ENCODE results near the gene DDX10. TPM values are rescaled to one million over a fixed set of nuclear protein-coding genes. Genes with fewer than 3 reads are reported as not detected.

DDX10 gene
- polyA plus RNA-seq, 1 donor (not counting 4 experiments of a cell fraction or from before 2014, with no cell fraction given): 32.3 TPM

GRCh38 chr11:108780119-108780518, 115.2 kb downstream of the DDX10 start:
- H3K36me3 ChIP-seq (ENCODE audit: control insufficient read depth in 2 of 2, extremely low read depth in 1 of 2, insufficient read depth in 2 of 2, low read length in 2 of 2): peaks cover 0 to 1% of the 10 kb centered on the region in 2 experiments
- no peaks in the 10 kb centered on the region for H3K9me3 ChIP-seq (ENCODE audit: control insufficient read depth, low read depth, low read length)
- H3K4me3 ChIP-seq (ENCODE audit: control insufficient read depth in 2 of 3, extremely low read depth in 1 of 3, insufficient read depth in 2 of 3, low read depth in 1 of 3, low read length in 3 of 3): no peak overlapping the region
- H3K4me2 ChIP-seq (ENCODE audit: control insufficient read depth, extremely low read depth, insufficient read depth, low read depth, low read length): no peak overlapping the region
- DNase-seq (ENCODE audit: low read depth, low spot score) (no peak), FAIRE-seq (no peak)
- dilution Hi-C loops (cut with MboI; ENCODE audit: extremely low pct_ligation_motif_present, low sequenced_read_pairs): no loop called here
- H3K27ac ChIP-seq (ENCODE audit: control insufficient read depth, insufficient read depth, low read length): no peak overlapping the region
- H3K4me1 ChIP-seq (ENCODE audit: control insufficient read depth, extremely low read depth, insufficient read depth, low read length): no peaks in the 10 kb centered on the region
- no peak for TF ChIP-seq CTCF (optimal IDR thresholded peaks at IDR 0.05 in 1 of 3, IDR thresholded peaks at IDR 0.05 in 1 of 3, conservative IDR thresholded peaks at IDR 0.05 in 1 of 3; ENCODE audit: extremely low read depth in 1 of 3, insufficient read depth in 2 of 3, low read length in 3 of 3)
- TF ChIP-seq EZH2 (IDR thresholded peaks at IDR 0.05; ENCODE audit: low read length): no peak
- no peaks in the 10 kb centered on the region for H3K9me1 ChIP-seq (ENCODE audit: control insufficient read depth, extremely low read depth, insufficient read depth, low read length)
- no peak overlapping the region for H2AFZ ChIP-seq (ENCODE audit: control insufficient read depth, low read length)
- no peaks in the 10 kb centered on the region for H3K27me3 ChIP-seq (ENCODE audit: control insufficient read depth, extremely low read depth, insufficient read depth, low read length)
- no peaks in the 10 kb centered on the region for H4K20me1 ChIP-seq (ENCODE audit: control insufficient read depth, extremely low read depth, insufficient read depth, low read length)
- H3K9ac ChIP-seq (ENCODE audit: control insufficient read depth, extremely low read depth, insufficient read depth, low read length): no peak overlapping the region
- H3K79me2 ChIP-seq (ENCODE audit: control insufficient read depth, insufficient read depth, low read length): peaks cover 4% of the 10 kb centered on the region

- DNase-seq (ENCODE audit: low read depth, low spot score) (no peak), FAIRE-seq (no peak)
- no peak overlapping the region for H3K27ac ChIP-seq (ENCODE audit: control insufficient read depth, insufficient read depth, low read length)
- peaks cover 9% of the 10 kb centered on the region for H3K79me2 ChIP-seq (ENCODE audit: control insufficient read depth, insufficient read depth, low read length)
- no peak overlapping the region for H3K4me2 ChIP-seq (ENCODE audit: control insufficient read depth, extremely low read depth, insufficient read depth, low read depth, low read length)
- no peaks in the 10 kb centered on the region for H3K4me1 ChIP-seq (ENCODE audit: control insufficient read depth, extremely low read depth, insufficient read depth, low read length)
- no peaks in the 10 kb centered on the region for H4K20me1 ChIP-seq (ENCODE audit: control insufficient read depth, extremely low read depth, insufficient read depth, low read length)
- no peaks in the 10 kb centered on the region for H3K9me1 ChIP-seq (ENCODE audit: control insufficient read depth, extremely low read depth, insufficient read depth, low read length)
- no peaks in the 10 kb centered on the region for H3K9me3 ChIP-seq (ENCODE audit: control insufficient read depth, low read depth, low read length)
- no peak overlapping the region for H3K9ac ChIP-seq (ENCODE audit: control insufficient read depth, extremely low read depth, insufficient read depth, low read length)
- TF ChIP-seq EZH2 (IDR thresholded peaks at IDR 0.05; ENCODE audit: low read length): no peak
- TF ChIP-seq CTCF (optimal IDR thresholded peaks at IDR 0.05 in 1 of 3, IDR thresholded peaks at IDR 0.05 in 1 of 3, conservative IDR thresholded peaks at IDR 0.05 in 1 of 3; ENCODE audit: extremely low read depth in 1 of 3, insufficient read depth in 2 of 3, low read length in 3 of 3): no peak
- no peaks in the 10 kb centered on the region for H3K36me3 ChIP-seq (ENCODE audit: control insufficient read depth in 2 of 2, extremely low read depth in 1 of 2, insufficient read depth in 2 of 2, low read length in 2 of 2)
- no peaks in the 10 kb centered on the region for H3K27me3 ChIP-seq (ENCODE audit: control insufficient read depth, extremely low read depth, insufficient read depth, low read length)
- no peak overlapping the region for H2AFZ ChIP-seq (ENCODE audit: control insufficient read depth, low read length)
- dilution Hi-C loops (cut with MboI; ENCODE audit: extremely low pct_ligation_motif_present, low sequenced_read_pairs): no loop called here
- no peak overlapping the region for H3K4me3 ChIP-seq (ENCODE audit: control insufficient read depth in 2 of 3, extremely low read depth in 1 of 3, insufficient read depth in 2 of 3, low read depth in 1 of 3, low read length in 3 of 3)
These were observed 117.1 kb downstream of the DDX10 start for GRCh38 chr11:108781946-108782345.
